GM13977 (cell line): Measurements from ENCODE around the gene MBD5.

ENCODE experiments used
- DNase-seq: peaks from one replicate; pipeline ENCODE4 v3.0.0; 2012; ENCODE audit warnings: low spot score
- CTCF ChIP-seq: IDR thresholded peaks from 2 replicates; pipeline ENCODE4 v1.5.1; 2012; ENCODE audit warnings: mild to moderate bottlenecking, control low read depth; ENCODE audit not compliant: insufficient read depth; ENCODE audit errors: extremely low read depth, missing control alignments
- in situ Hi-C: fragments of 300-500 bp; cut with MboI; formaldehyde crosslinking; loops from one replicate; pipeline ENCODE4 v1.12.0; 2022; ENCODE audit warnings: low sequenced_read_pairs, low pct_unique_long_range_greater_than_20kb, mixed read lengths, inconsistent platforms; ENCODE audit not compliant: unreplicated experiment

Gene MBD5

GRCh38 chr2:148410899-148411298 lies 390.0 kb downstream of the MBD5 start:
- in situ Hi-C loops = no loop called here
- DNase-seq = no peak
- no peak for TF ChIP-seq CTCF

GRCh38 chr2:148416248-148416647 lies 395.4 kb downstream of the MBD5 start:
- TF ChIP-seq CTCF = no peak
- DNase-seq = no peak
- in situ Hi-C loops = no loop called here

- in situ Hi-C loops = no loop called here
- no peak for DNase-seq
- TF ChIP-seq CTCF = no peak
These were observed 409.2 kb downstream of the MBD5 start for GRCh38 chr2:148430101-148430500.

- DNase-seq = no peak
- TF ChIP-seq CTCF = no peak
- in situ Hi-C loops = no loop called here
These were observed 427.0 kb downstream of the MBD5 start for GRCh38 chr2:148447877-148448276.

- DNase-seq = no peak
- TF ChIP-seq CTCF = no peak
- in situ Hi-C loops = no loop called here
These were observed 429.6 kb downstream of the MBD5 start for GRCh38 chr2:148450531-148450930.

GRCh38 chr2:148451046-148451445 lies 430.2 kb downstream of the MBD5 start:
- no peak for DNase-seq
- TF ChIP-seq CTCF = no peak
- in situ Hi-C loops = no loop called here

GRCh38 chr2:148455791-148456190 lies 434.9 kb downstream of the MBD5 start:
- in situ Hi-C loops = no loop called here
- no peak for TF ChIP-seq CTCF
- DNase-seq = no peak
